ENCODE data around the gene CDX2.

CDX2 gene

GRCh38 chr13:27918041-27918917, 50.8 kb downstream of the CDX2 start:
- H3K4me3 ChIP-seq (ENCODE audit: low read length): no peak overlapping the region
- TF ChIP-seq EZH2phosphoT487 (IDR thresholded peaks at IDR 0.05; ENCODE audit: low read depth): no peak
- no peak for TF ChIP-seq CTCF (IDR thresholded peaks at IDR 0.05; ENCODE audit: low read depth, low read length)

GRCh38 chr13:27917121-27917947, 51.8 kb downstream of the CDX2 start:
- Histone ChIP-seq H3K27ac (ENCODE audit: low read length) (no peak overlapping the region), H3K36me3 (replicated peaks; ENCODE audit: low read depth, low read length) (no peaks in the 10 kb centered on the region), H3K9ac (ENCODE audit: low read length) (no peak overlapping the region), H3K4me3 (ENCODE audit: low read length) (no peak overlapping the region), H4K20me1 (ENCODE audit: insufficient read depth, low read length) (no peaks in the 10 kb centered on the region), H2AFZ (ENCODE audit: low read depth, low read length) (no peak overlapping the region), H3K79me2 (ENCODE audit: low read length) (no peaks in the 10 kb centered on the region), H3K4me2 (ENCODE audit: low read length) (no peak overlapping the region), H3K9me3 (ENCODE audit: insufficient read depth, low read length) (no peaks in the 10 kb centered on the region; the same call in 1 of the 2 replicates), H3K4me1 (ENCODE audit: low read length) (no peaks in the 10 kb centered on the region), H3K27me3 (ENCODE audit: low read depth, low read length) (no peaks in the 10 kb centered on the region)
- TF ChIP-seq EZH2phosphoT487 (IDR thresholded peaks at IDR 0.05; ENCODE audit: low read depth) (no peak), CTCF (IDR thresholded peaks at IDR 0.05; ENCODE audit: low read depth, low read length) (no peak)

More at GRCh38 chr13:27918041-27918917, 50.8 kb downstream of the CDX2 start:
- Histone ChIP-seq H3K27me3 (ENCODE audit: low read depth, low read length) (no peaks in the 10 kb centered on the region), H4K20me1 (ENCODE audit: insufficient read depth, low read length) (no peaks in the 10 kb centered on the region), H3K4me2 (ENCODE audit: low read length) (no peak overlapping the region), H3K27ac (ENCODE audit: low read length) (no peak overlapping the region), H3K4me1 (ENCODE audit: low read length) (no peaks in the 10 kb centered on the region), H3K36me3 (replicated peaks; ENCODE audit: low read depth, low read length) (no peaks in the 10 kb centered on the region), H3K79me2 (ENCODE audit: low read length) (no peaks in the 10 kb centered on the region), H2AFZ (ENCODE audit: low read depth, low read length) (no peak overlapping the region), H3K9me3 (ENCODE audit: insufficient read depth, low read length) (no peaks in the 10 kb centered on the region; the same call in 1 of the 2 replicates), H3K9ac (ENCODE audit: low read length) (no peak overlapping the region)

- Histone ChIP-seq H3K4me1 (ENCODE audit: low read length) (no peaks in the 10 kb centered on the region), H2AFZ (ENCODE audit: low read depth, low read length) (no peak overlapping the region), H4K20me1 (ENCODE audit: insufficient read depth, low read length) (no peaks in the 10 kb centered on the region), H3K36me3 (replicated peaks; ENCODE audit: low read depth, low read length) (no peaks in the 10 kb centered on the region), H3K9ac (ENCODE audit: low read length) (no peak overlapping the region), H3K27ac (ENCODE audit: low read length) (no peak overlapping the region), H3K79me2 (ENCODE audit: low read length) (no peaks in the 10 kb centered on the region), H3K4me3 (ENCODE audit: low read length) (no peak overlapping the region), H3K27me3 (ENCODE audit: low read depth, low read length) (no peaks in the 10 kb centered on the region), H3K9me3 (ENCODE audit: insufficient read depth, low read length) (no peaks in the 10 kb centered on the region; the same call in 1 of the 2 replicates), H3K4me2 (ENCODE audit: low read length) (no peak overlapping the region)
- no peak for TF ChIP-seq EZH2phosphoT487 (IDR thresholded peaks at IDR 0.05; ENCODE audit: low read depth)
- TF ChIP-seq CTCF (IDR thresholded peaks at IDR 0.05; ENCODE audit: low read depth, low read length): no peak
Observed at GRCh38 chr13:27915301-27916207, 53.6 kb downstream of the CDX2 start.

Data from OCI-LY3 (cell line).